ENCODE results near the gene SEC14L2.
"Not testable (repeated sequence)": the region's sequence is repeated elsewhere in the genome, so short reads cannot be mapped to it uniquely, and the experiment has no call there.

Gene SEC14L2

GRCh38 chr22:30459181-30460052 is 62.6 kb downstream of the SEC14L2 start:
- no peak for TF ChIP-seq CTCF (conservative IDR thresholded peaks at IDR 0.05; ENCODE audit: low read depth)
- H3K27ac ChIP-seq = no peak overlapping the region
- POLR2A ChIA-PET (ENCODE audit: low non-redundant PET) = interaction anchor here (0.6 kb wide), 1 partner anchor 8 kb away, joined by 3 read pairs; no protein-coding TSS in a partner anchor
- CTCF ChIA-PET = interaction anchor here (0.5 kb wide), 1 partner anchor 22 kb away, joined by 3 read pairs; no protein-coding TSS in a partner anchor
- peak; percentile 19 for DNase-seq (ENCODE audit: low spot score)

GRCh38 chr22:30460147-30460546 is 63.3 kb downstream of the SEC14L2 start:
- ChIA-PET POLR2A (ENCODE audit: low non-redundant PET) (no interaction called here), CTCF (no interaction called here)
- no peak overlapping the region for H3K27ac ChIP-seq
- no peak for TF ChIP-seq CTCF (conservative IDR thresholded peaks at IDR 0.05; ENCODE audit: low read depth)
- no peak for DNase-seq (ENCODE audit: low spot score)

GRCh38 chr22:30460555-30460954 is 63.7 kb downstream of the SEC14L2 start:
- POLR2A ChIA-PET (ENCODE audit: low non-redundant PET); DNase-seq (ENCODE audit: low spot score); H3K27ac ChIP-seq; CTCF ChIA-PET: not testable (repeated sequence)

GRCh38 chr22:30469165-30469564 is 72.3 kb downstream of the SEC14L2 start:
- POLR2A ChIA-PET (ENCODE audit: low non-redundant PET) = no interaction called here
- H3K27ac ChIP-seq = no peak overlapping the region
- DNase-seq (ENCODE audit: low spot score) = no peak
- CTCF ChIA-PET = interaction anchor here (0.6 kb wide), 1 partner anchor 93 kb away, joined by 4 read pairs; no protein-coding TSS in a partner anchor
- TF ChIP-seq CTCF (conservative IDR thresholded peaks at IDR 0.05; ENCODE audit: low read depth) = no peak

GRCh38 chr22:30470655-30471054 is 73.8 kb downstream of the SEC14L2 start:
- CTCF ChIA-PET = no interaction called here
- POLR2A ChIA-PET (ENCODE audit: low non-redundant PET) = no interaction called here

GRCh38 chr22:30471616-30472318 is 74.9 kb downstream of the SEC14L2 start, which contains the start of gene SEC14L3:
Gene SEC14L3, minus strand, starts transcription at chr22:30472017. Its CDS starts 59 bp downstream, at chr22:30471958.
- no peak for TF ChIP-seq CTCF (conservative IDR thresholded peaks at IDR 0.05; ENCODE audit: low read depth)
- ChIA-PET CTCF (no interaction called here), POLR2A (ENCODE audit: low non-redundant PET) (no interaction called here)
- no peak for DNase-seq (ENCODE audit: low spot score)
- H3K27ac ChIP-seq = 0 out of 2 replicates have a peak within 1 kb of the TSS, but pooled peaks have one; percentile 7

More at GRCh38 chr22:30470655-30471054, 73.8 kb downstream of the SEC14L2 start:
- no peak overlapping the region for H3K27ac ChIP-seq
- DNase-seq (ENCODE audit: low spot score) = no peak
- TF ChIP-seq CTCF (conservative IDR thresholded peaks at IDR 0.05; ENCODE audit: low read depth) = no peak
